PC-9 (cell line): ENCODE data around the gene EMX2.

ENCODE experiments used
- CTCF ChIP-seq: fragments of 200-600 bp; sonication (generic); conservative IDR thresholded peaks from 2 replicates; pipeline ENCODE4 v1.6.1; 2017; ENCODE audit warnings: mixed run types, antibody characterized with exemption, mild to moderate bottlenecking, moderate library complexity
- EZH2 ChIP-seq: fragments of 200-600 bp; sonication (generic); IDR thresholded peaks from 2 replicates; pipeline ENCODE4 v1.8.0; 2017; ENCODE audit warnings: antibody characterized with exemption, low read depth

GRCh38 chr10:117535298-117536071 lies 7.1 kb upstream of the EMX2 start:
- TF ChIP-seq CTCF (no peak), EZH2 (no peak)
